ENCODE results near the gene ABCB8. TPM values are rescaled to one million over a fixed set of nuclear protein-coding genes. Genes with fewer than 3 reads are reported as not detected.
"Not testable (repeated sequence)": the region's sequence is repeated elsewhere in the genome, so short reads cannot be mapped to it uniquely, and the experiment has no call there.

ABCB8 gene
- total RNA-seq, 1 donor from 2014 or later, result 32.4 TPM

DNA sequence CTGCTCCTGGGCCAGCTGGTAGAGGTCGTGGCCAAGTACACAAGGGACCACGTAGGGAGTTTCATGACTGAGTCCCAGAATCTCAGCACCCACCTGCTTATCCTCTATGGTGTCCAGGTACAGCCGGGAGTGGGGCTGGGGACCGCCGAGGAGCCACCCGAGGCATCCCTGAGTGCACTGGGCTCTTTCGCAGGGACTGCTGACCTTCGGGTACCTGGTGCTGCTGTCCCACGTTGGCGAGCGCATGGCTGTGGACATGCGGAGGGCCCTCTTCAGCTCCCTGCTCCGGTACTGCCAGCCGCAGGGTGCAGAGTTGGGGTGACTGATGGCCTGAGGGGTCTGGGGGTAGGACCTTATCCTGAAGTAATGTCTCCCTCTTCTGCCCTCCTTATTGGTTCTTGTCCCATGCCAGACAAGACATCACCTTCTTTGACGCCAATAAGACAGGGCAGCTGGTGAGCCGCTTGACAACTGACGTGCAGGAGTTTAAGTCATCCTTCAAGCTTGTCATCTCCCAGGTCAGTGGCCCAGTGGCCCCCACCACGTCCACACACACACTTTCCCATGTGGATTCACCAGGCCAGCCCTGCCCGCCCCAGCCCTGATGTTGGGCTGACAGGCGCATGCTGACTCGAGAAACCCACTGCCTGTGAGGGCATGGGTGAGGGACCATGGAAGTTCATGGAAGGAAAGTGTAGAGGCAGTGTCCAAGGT lies 6.2 kb downstream of the ABCB8 start:
- DNase-seq (ENCODE audit: low spot score), result no peak

DNA sequence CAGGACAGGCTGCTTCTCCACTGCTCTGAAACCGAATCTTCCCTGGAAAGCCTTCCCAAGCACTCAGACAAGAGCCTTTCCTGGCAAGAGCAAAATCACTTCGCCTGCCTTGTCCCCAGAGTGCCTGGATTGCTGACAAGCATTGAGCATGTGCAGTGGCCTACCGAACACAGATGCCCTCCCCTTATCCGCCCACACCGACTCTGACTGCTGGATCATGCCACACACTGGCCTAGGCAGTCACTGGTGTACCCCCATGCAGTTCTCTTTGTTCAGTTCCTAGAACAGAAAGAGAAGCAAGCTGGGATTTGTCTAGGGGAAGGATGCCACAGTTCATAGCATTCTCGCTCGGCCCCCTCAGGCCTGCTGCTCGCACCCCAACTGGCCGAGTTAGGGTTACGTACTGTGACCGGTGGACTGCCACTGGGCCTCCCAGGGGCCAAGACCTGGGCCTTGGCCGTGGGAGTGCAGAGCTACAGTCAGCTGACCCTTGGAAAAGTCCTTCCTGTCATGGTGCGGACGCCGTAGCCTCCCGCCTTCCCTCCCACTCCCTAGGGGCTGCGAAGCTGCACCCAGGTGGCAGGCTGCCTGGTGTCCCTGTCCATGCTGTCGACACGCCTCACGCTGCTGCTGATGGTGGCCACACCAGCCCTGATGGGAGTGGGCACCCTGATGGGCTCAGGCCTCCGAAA lies 6.9 kb downstream of the ABCB8 start:
- no peak for DNase-seq (ENCODE audit: low spot score)

DNA sequence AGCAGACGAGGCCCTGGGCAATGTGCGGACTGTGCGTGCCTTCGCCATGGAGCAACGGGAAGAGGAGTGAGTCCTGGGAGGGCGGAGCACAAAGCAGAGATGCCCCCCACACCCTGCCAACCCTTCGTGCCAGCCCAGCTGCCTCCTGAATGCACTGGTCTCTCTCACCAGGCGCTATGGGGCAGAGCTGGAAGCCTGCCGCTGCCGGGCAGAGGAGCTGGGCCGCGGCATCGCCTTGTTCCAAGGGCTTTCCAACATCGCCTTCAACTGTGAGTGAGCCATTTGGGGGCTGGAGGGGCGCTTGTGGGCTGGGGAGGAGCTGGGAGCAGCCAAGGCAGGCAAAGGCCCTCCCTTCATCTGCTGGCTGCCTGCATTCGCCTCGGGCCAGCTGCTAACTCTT lies 7.7 kb downstream of the ABCB8 start:
- DNase-seq (ENCODE audit: low spot score), result no peak

DNA sequence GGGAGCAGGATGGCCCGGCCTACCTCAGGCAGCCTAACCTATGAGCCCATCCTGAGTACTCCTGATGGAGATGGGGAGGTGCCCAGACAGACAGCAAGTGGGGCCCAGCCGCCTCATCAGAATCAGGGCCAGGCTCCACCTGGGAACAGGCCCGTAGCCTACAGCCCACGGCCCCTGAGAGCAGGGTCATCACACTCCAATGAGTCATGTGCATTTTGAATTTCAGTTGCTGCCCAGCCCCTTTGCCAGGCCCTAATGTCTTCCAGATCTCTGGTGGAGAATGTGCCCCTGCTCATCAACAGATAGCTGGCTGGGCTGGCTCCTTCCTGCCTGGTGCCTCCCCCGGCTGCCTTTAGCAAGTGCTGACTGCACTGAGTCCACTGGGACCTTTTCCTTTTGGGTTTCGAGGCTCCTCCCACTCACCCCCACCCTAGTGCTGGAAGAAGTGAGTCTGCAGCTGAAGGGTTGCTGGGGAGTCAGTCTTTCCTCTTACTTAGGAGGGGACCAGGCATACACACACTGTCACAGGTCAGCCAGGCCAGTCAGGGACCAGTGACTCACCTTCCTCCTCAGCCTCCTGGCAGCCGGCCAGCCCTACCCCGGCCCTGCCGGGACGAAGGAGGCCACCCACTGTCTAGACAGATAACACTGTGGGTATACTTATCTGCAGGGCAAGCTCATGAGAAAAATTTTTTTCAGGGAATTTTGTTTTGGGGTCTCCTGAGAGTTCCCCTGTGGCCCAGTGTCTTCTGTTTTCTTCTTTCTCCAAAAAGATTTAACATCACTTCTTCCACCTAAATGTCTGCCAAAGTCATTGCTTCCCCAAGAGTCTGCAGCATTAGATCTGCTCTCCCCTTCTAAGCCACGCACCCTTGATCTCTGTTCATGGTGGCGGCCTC lies 10.9 kb downstream of the ABCB8 start:
- DNase-seq (ENCODE audit: low spot score), result peak; percentile 78

DNA sequence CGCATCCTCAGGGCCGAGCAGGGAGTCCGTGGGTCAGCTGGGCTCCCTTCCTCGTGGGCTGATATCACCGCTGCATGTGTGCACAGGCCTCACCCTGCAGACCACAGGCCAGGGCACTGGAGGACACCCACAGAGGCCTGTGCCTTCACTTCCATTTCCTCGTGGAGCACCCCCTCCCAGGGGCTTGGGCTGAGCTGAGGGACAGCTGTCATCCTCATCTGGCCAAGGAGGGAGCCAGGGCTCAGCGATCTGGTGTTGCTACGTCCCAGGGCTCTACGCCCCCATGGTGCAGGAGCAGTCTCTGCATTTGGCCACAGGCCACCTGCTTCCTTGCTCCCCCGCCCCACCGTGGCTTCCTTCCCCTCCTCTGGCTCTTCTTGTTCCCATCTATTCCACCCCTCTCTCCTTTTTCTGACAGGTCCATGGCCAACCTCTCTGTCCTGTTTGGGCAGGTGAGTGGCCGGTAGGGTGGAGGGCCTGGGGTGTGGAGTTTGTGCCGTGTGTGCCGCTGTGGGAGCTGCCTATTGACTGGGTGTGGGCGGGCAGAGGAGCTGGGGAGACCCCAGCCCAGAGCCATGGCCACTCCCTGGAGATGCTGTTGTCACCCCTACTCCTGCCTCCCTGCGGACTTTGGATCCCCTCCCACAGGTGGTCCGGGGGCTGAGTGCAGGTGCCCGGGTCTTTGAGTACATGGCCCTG lies 11.7 kb downstream of the ABCB8 start:
- DNase-seq (ENCODE audit: low spot score), result no peak

DNA sequence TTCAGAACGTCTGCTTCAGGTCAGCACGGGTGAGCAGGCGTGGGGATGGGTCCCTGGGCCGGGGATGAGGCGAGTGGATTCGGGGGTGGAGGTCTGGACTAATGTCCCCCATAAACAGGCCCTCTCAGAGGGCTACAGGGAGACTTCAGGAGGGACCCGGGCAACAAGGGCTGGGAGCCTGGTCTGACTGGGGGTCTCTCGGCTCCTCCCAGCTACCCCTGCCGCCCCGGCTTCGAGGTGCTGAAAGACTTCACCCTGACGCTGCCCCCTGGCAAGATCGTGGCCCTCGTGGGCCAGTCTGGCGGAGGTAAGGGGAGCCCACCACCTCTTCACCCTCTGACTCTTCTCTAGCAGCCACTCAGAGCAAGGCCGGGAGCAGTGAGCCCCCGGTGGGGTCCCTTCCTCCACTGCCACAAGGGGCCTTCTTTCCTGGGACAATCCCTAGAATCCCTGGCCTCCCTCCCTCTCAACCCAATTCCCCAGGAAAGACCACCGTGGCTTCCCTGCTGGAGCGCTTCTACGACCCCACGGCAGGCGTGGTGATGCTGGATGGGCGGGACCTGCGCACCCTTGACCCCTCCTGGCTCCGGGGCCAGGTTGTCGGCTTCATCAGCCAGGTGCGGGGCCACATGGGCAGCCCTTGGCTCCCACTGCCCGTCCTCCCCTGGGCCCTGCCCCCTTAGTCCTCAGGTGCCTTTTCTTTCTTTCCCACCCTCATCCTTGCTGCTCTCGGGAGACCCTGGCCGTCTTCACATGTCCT lies 12.5 kb downstream of the ABCB8 start:
- no peak for DNase-seq (ENCODE audit: low spot score)

DNA sequence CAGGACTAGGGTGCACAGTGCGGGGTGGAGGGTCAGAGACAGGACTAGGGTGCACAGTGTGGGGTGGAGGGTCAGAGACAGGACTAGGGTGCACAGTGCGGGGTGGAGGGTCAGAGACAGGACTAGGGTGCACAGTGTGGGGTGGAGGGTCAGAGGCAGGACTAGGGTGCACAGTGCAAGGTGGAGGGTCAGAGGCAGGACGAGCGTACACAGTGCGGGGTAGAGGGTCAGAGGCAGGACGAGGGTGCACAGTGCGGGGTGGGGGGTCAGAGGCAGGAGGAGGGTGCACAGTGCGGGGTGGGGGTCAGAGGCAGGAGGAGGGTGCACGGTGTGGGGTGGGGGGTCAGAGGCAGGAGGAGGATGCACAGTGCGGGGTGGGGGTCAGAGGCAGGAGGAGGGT lies 15.2 kb downstream of the ABCB8 start:
- not testable (repeated sequence) for DNase-seq (ENCODE audit: low spot score)

DNA sequence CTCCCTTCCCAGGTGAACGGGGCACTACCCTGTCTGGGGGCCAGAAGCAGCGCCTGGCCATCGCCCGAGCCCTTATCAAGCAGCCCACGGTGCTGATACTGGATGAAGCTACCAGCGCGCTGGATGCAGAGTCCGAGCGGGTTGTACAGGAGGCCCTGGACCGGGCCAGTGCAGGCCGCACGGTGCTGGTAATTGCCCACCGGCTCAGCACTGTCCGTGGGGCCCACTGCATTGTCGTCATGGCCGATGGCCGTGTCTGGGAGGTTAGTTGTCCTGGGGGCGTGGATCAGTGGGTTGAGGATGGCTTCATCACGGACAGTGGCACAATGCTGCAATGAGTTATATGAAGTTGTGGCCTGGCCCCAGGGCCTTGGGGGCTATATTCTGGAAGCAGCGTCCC lies 15.7 kb downstream of the ABCB8 start:
- DNase-seq (ENCODE audit: low spot score), result no peak

DNA sequence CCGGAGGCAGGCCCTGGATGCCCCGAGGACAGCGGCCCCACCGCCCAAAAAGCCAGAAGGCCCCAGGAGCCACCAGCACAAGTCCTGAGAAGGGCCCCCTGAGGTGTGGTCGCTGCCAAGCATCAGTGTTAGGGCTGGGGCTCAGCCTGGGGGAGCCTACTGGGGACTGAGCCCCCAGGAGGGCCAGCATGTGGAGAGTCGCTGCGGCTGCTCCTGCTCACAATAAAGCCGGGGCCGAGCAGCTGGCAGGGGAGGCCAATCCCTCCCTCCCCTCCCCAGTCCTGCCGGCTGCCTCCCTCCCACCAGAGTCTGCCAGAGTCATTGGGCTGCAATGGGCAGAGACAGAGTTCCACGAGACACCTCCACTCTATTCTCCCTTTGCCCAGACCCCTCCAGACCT lies 17.0 kb downstream of the ABCB8 start:
- no peak for DNase-seq (ENCODE audit: low spot score)

DNA sequence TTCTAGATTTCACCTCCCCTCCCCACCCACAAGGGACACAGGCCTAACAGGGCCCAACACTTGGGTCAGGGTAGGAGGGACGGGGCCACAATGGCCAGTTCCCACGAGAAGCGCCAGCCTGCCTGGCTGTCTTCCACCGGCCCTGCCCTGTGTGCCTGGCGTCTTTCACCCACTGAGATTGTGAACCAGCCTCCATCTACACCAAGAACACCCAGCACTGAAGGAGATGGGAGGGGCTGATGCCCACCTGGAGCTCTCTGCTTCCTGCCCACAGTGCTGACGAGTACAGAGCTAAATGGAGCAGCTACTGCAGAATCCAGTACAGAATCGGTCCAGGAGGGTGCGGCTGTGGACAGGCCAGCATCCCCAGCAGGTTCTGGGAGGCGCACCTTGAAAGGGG lies 17.7 kb downstream of the ABCB8 start:
- DNase-seq (ENCODE audit: low spot score), result no peak

DNA sequence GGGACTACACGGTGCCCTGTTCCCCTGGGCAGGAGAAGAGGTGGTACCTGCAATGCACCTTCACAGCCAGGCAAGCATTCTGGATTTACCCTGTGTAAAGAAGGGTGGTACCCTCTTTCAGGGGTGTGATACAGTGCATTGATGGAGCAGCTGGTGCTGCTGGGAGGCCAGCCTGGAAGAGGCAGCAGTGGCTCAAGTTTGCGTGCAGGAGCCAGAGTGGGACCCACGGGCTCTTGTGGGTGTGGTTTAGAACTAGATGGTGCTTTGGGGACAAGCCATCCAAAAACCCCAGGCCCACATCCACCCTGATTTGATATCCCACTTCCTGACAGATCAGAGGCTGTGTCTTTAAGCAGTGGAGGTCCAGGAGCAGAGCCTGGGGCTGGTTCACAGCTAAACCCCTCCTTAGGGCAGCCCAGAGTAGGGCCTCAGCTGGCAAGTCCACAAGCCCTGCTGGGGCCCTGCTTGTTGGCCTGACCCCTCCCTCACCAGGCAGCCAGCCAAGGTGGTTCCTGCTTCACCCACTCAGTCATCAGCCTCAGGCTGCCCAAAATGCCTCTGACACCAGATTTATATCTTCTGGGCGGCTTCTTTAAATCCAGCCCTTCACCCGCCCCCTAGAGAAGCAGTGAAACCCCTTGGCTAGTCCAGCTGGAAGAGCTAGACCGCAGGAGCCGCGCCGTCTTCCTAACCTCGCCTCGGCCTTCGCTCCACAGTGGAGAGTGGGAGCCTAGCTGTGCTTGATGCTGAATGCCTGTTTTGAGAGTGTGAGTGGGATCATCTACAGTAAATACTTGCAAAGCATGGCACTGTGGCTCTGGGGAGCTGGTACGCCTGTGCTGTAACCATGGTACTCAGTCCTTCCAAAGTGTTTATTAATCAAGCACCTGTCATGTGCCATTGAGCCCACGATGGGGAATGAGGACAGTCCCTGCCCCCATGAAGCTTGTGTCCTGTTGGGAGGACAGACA lies 18.6 kb downstream of the ABCB8 start:
- DNase-seq (ENCODE audit: low spot score), result peak; percentile 62

DNA sequence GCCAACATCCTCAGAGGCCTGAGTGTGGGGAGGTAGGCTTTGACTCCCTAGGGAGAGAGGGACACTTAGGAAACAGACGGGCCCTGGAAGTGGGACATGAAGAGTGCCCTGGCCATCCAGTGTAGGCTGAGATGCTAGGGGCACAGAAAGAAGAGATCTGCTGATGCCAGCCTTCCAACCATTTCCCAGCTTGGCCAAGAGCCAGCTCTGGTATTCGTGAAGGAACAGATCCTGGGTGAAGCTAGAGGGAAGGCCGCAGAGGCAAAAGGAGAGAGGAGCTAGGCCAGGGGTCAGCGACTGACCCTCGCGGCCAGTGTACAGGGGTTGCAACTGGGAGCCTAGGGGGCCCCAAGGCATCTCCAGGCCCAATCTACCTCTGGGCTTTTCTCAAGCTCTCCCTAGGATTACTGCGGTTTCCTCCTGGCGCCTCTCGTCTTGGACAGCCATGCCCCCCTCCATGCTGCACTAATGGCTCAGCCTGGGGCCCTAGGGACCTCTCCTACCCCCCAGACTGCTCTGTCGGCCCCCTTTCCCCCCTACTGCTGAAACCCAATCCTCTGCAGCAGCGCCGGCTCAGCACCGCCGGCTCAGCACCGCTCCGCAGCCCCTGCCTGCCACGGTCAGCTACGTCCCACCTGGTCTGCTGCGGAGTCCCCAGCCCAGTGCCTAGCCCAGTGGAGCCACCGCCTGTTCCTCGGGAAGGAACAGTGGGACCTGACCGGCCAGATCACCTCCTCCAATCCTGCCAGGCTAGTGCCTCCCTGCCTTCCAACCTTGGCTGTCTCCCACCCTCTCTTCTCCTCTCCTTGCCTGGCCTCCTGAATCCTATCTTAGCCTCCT lies 19.9 kb downstream of the ABCB8 start, which contains the start of gene ASIC3:
Gene ASIC3 (plus strand): TSS at position 556 of the 840 bp plus-strand sequence. CDS start 355 bp downstream, outside the sequence.
- DNase-seq (ENCODE audit: low spot score), result no peak

DNA sequence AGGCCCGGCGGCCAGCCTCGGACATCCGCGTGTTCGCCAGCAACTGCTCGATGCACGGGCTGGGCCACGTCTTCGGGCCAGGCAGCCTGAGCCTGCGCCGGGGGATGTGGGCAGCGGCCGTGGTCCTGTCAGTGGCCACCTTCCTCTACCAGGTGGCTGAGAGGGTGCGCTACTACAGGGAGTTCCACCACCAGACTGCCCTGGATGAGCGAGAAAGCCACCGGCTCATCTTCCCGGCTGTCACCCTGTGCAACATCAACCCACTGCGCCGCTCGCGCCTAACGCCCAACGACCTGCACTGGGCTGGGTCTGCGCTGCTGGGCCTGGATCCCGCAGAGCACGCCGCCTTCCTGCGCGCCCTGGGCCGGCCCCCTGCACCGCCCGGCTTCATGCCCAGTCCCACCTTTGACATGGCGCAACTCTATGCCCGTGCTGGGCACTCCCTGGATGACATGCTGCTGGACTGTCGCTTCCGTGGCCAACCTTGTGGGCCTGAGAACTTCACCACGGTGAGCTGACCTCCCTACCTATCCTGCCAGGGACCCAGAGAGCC lies 20.7 kb downstream of the ABCB8 start:
- no peak for DNase-seq (ENCODE audit: low spot score)

DNA sequence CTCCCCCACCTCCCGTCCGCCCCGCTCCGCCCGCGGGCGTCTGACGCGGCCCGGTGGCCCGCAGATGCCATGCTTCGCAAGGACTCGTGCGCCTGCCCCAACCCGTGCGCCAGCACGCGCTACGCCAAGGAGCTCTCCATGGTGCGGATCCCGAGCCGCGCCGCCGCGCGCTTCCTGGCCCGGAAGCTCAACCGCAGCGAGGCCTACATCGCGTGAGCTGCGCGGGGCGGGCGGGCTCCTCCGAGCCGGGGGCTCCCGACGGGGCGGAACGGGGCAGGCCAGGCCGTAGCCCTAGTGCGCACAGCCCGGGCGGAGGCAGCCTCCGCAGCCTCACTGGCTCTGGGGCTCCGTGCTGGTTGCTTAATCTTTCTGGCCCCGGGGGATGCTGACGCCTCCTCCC lies 22.9 kb downstream of the ABCB8 start:
- DNase-seq (ENCODE audit: low spot score), result peak; percentile 64

DNA sequence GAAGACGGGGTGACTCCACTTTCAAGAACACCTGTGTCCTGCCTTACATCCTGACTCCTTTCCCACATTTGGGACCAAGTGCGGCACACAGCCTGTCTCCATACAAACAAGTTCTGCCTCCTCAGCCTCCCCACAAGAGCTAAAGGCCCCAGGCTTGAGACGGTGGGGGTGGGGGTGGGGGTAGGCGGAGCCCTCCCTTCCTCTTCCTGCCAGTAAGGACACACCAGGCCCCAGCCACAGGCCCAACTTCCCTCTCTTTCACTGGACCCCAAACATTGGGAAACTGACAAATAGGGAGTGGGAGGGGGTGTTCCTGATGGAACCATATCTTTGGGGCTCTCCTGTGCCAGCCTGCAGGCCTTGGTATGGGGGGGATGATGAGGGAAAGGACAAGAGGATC lies 24.8 kb downstream of the ABCB8 start:
- no peak for DNase-seq (ENCODE audit: low spot score)

DNA sequence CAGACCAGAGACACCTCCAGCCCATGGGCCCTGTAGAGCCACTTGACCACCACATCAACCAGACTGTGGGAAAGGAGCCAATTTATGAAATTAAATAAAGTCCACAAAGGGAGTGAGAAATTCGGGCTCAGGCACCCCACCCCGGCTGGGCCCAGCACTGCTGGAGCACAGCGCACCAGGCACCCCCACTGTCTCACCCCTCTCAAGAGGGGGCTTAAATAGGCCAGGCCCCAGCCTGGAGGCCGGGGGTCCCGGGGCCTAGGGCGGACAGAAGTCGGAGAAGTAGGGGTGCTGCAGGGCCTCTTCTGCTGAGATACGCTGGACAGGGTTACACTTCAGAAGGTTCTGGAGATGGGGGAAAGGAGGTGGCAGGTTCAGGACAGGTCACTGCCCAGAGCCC lies 25.5 kb downstream of the ABCB8 start:
- DNase-seq (ENCODE audit: low spot score), result no peak

DNA sequence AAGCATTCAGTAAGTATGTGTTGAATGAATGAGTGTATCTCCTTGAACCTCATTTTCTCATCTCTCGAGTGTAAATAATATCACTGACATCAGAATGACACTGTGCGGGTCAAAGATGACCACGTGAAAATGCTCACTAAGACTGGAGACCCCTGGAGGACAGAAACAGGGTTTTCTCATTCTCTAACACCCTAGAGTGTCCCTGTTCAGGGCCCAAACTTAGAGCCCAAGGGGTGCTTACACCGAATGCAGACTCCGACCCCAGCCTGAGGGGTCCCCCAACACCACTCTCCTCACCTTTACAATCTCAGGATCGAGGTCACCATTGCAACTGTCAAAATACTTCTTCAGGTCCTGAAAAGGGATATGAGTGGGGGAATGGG lies 28.0 kb downstream of the ABCB8 start:
- DNase-seq (ENCODE audit: low spot score), result no peak

DNA sequence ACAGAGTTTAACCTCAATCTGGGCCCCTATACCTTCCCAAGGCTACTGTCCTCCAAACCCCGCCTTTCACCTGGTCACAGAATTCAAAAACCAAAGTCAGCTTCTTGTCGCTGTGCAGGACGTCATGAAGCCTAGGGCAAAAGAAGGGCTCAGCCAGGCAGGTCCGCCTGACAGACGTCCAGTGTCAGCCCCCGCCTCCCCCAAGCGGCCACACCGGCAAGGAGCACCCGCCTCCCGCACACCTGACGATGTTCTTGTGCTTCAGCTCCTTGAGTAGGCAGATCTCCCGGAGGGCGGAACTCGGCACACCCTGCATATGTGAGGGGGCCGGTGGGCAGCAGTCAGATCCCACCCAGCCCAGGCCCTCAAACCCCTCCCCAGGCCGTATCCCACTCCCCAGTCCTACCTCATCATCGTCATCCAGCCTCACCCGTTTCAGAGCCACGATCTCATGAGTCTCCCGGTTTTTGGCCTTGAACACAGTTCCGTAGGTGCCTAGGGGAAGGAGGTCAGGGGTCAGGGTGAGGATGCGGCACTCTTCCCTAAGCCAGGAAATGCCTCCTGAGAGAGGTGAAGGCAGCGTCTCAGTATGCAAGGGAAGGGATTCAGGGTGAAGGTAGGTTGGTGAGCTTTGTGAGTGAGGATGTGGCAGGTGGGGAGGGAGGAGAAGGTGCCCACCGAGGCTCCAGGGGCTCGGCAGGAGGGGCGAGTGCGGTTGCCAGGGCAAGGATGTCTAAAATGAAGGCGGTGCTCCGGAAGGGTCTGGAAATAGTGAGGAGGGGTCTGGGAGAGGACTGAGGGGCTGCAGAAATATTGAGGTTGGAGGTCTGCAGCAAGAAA lies 28.6 kb downstream of the ABCB8 start:
- no peak for DNase-seq (ENCODE audit: low spot score)

Measured in ureter (tissue), 1 donor.